Measurements from ENCODE around the gene PPP2R5C. TPM values are rescaled to one million over a fixed set of nuclear protein-coding genes. Genes with fewer than 3 reads are reported as not detected.

PPP2R5C gene
- total and polyA plus RNA-seq, 2 of the 4 experiments (the other 2 are of a cell fraction) = 65.9 to 78.7 TPM

GRCh38 chr14:101789222-101789621, 27.7 kb downstream of the PPP2R5C start:
- no peak for DNase-seq
- Histone ChIP-seq H2AFZ (replicated peaks; ENCODE audit: low read length, poor library complexity) (no peak overlapping the region), H3K9me3 (ENCODE audit: control insufficient read depth, insufficient read depth, low read length) (no peaks in the 10 kb centered on the region), H2BK20ac (ENCODE audit: low read depth, low read length) (no peak overlapping the region), H3K9ac (ENCODE audit: low read depth, low read length) (no peak overlapping the region), H3K36me3 (ENCODE audit: control insufficient read depth, insufficient read depth, low read length) (no peaks in the 10 kb centered on the region), H3K27me3 (ENCODE audit: control insufficient read depth, insufficient read depth, low read length) (peaks cover 2% of the 10 kb centered on the region; the same call in 1 of the 2 replicates), H2AK5ac (ENCODE audit: low read depth, low read length) (no peak overlapping the region), H4K5ac (ENCODE audit: low read depth, low read length) (no peak overlapping the region), H3K4ac (ENCODE audit: low read depth, low read length) (no peak overlapping the region), H3K4me1 (ENCODE audit: control insufficient read depth, insufficient read depth, low read length) (no peaks in the 10 kb centered on the region), H3K4me2 (ENCODE audit: low read depth, low read length) (no peak overlapping the region), H3K27ac (ENCODE audit: insufficient read depth, low read length) (no peak overlapping the region), H4K20me1 (ENCODE audit: insufficient read depth, low read length) (peaks cover 3% of the 10 kb centered on the region; the same call in 1 of the 2 replicates), H3K4me3 (ENCODE audit: insufficient read depth, low read depth, low read length) (no peak overlapping the region), H3K9me1 (ENCODE audit: insufficient read depth, low read length) (peaks cover 3% of the 10 kb centered on the region; the same call in 1 of the 2 replicates), H3K56ac (ENCODE audit: extremely low read depth, insufficient read depth, low read length) (no peak overlapping the region), H4K91ac (ENCODE audit: insufficient read depth, low read depth, low read length) (no peak overlapping the region), H2AK9ac (replicated peaks; ENCODE audit: low read depth, low read length, poor library complexity) (no peak overlapping the region), H3K14ac (replicated peaks; ENCODE audit: low read depth, low read length) (no peak overlapping the region), H2BK15ac (ENCODE audit: low read depth, low read length) (no peak overlapping the region), H3K79me1 (ENCODE audit: low read depth in 1 of 2, low read length in 2 of 2) (no peaks in the 10 kb centered on the region), H4K8ac (ENCODE audit: low read depth in 2 of 2, low read length in 2 of 2) (no peak overlapping the region), H2BK120ac (ENCODE audit: low read depth, low read length) (no peak overlapping the region), H3K23ac (ENCODE audit: low read depth, low read length) (no peak overlapping the region), H3K18ac (ENCODE audit: low read depth, low read length) (no peak overlapping the region), H2BK5ac (ENCODE audit: low read depth, low read length, poor library complexity, severe bottlenecking) (no peak overlapping the region)
- dilution Hi-C loops (cut with HindIII; ENCODE audit: low sequenced_read_pairs, unreplicated experiment) (no loop called here), in situ Hi-C loops (cut with MboI; ENCODE audit: low sequenced_read_pairs) (no loop called here), intact Hi-C loops (cut with micrococcal nuclease) (no loop called here)
- 38% methylated on average over 3 of the region's 6 CpGs; no CpG with 5 or more reads in 1 of the 2 experiments for WGBS, 2 experiments (ENCODE audit: extremely low coverage in 2 of 2, insufficient read length in 1 of 2)
- no peak for ATAC-seq (ENCODE audit: low read depth)
- BruUV-seq (replicated peaks) = no TSS peak
- CTCF ChIA-PET = no interaction called here
- POLR2A ChIA-PET (ENCODE audit: unreplicated experiment) = no interaction called here
- peak; percentile 88 for TF ChIP-seq MAFK (IDR thresholded peaks at IDR 0.05; ENCODE audit: low read depth, low read length)
- no peak for TF ChIP-seq ELK1 (IDR thresholded peaks at IDR 0.05; ENCODE audit: borderline replicate concordance, low read depth, low read length)
- no peak for TF ChIP-seq RAD21 (IDR thresholded peaks at IDR 0.05; ENCODE audit: low read length)
